HG03558 (cell line): ENCODE results near the gene DIAPH1.
A peak's percentile ranks its signal among the peaks of the same experiment; 100 is the strongest.
"Not testable (repeated sequence)": the region's sequence is repeated elsewhere in the genome, so short reads cannot be mapped to it uniquely, and the experiment has no call there.

Experiments
- ATAC-seq: cut with Tn5 transposase; IDR thresholded peaks from one replicate; pipeline ENCODE4 v1.9.1; 2021; ENCODE audit warnings: moderate number of reproducible peaks; ENCODE audit not compliant: unreplicated experiment; ENCODE audit errors: extremely low read depth

The DIAPH1 gene

DNA sequence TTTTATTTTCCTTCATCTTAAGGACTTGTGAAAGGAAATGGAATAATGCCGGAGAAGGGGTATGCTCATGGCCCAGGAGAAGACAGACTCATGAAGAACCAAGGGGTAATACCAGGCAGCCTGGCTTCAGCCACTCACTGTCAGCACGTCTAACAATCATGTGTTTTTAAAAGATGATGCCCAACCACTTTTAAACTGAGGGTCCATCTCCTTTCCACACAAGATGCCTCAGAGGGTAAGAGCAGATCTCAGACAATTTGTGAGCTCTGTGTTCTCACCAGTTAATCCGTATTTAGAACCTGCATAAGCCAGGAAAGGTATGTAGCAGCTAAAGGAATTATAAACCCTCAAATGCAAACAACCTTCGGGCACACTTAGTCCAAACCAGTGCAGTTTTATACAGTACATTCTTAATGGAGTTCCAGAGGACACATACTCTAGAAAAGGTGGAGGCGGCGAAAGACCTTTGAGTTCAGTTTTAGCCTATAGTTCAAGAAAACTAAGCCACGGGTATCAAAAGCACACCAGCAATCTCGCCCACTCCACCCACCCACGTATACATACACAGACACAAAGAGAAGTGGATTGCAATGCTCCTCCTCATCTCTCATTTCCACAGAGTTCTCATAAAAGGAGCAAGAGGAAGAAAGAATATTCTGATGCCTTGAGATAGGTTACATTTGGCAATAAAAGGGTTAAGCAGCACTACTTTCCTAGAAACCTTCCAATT, 2.6 kb downstream of the DIAPH1 start:
- ATAC-seq, result no peak

GRCh38 chr5:141613344-141613743, 5.5 kb downstream of the DIAPH1 start:
- no peak for ATAC-seq

DNA sequence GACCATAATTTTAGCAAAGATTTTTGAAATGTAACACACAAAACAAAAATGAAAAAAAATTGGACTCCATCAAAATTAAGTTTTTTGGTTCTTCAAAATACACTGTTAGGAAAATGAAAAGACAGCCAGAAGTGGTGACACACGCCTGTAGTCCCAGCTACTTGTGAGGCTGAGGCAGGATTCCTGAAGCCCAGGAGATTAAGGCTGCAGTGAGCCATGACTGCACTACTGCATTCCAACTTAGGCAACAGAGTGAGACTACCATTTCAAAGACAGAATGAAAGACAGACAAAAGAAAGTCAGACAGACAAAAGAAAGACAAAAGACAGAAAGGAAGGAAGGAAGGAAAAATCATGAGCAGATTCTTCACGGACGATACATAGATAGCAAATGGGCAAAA, 7.5 kb downstream of the DIAPH1 start:
- no peak for ATAC-seq

DNA sequence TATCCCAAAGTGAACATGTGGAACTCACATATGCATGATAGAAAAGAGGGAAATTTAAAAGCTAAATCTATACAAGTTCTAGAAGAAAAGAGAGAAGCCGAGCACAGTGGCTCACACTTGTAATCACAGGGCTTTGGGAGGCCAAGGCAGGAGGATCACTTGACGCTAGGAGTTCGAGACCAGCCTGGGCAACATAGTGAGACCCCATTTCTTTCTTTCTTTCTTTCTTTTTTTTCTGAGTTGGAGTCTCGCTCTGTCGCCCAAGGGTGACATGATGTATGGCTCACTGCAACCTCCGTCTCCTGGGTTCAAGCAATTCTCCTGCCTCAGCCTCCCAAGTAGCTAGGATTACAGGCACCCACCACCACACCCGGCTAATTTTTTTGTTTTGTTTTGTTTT, 8.9 kb downstream of the DIAPH1 start:
- not testable (repeated sequence) for ATAC-seq

- ATAC-seq, result no peak
Observed at GRCh38 chr5:141609044-141609443, 9.8 kb downstream of the DIAPH1 start.

DNA sequence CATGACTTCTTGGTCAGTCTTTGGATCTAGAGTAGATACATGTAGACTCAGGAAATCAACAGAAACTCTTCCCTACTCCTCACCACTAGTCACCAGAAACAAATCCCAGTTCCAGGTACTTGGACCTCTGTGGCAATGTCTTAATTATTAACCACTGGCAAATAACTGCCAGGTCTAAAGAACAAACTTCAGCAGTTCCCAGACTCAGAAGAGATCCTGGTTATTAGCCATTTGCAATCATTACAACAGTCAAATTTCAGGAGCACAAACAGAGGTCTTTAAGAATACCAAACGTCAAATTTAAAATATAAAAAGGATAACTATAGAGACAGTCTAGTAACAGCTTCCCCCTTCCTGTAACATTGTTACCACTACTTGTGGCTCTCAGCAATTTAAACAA, 10.2 kb downstream of the DIAPH1 start:
- ATAC-seq, result no peak

GRCh38 chr5:141608046-141608445, 10.8 kb downstream of the DIAPH1 start:
- ATAC-seq, result no peak

GRCh38 chr5:141605523-141606277, 13.1 kb downstream of the DIAPH1 start:
- ATAC-seq, result peak; percentile 91

DNA sequence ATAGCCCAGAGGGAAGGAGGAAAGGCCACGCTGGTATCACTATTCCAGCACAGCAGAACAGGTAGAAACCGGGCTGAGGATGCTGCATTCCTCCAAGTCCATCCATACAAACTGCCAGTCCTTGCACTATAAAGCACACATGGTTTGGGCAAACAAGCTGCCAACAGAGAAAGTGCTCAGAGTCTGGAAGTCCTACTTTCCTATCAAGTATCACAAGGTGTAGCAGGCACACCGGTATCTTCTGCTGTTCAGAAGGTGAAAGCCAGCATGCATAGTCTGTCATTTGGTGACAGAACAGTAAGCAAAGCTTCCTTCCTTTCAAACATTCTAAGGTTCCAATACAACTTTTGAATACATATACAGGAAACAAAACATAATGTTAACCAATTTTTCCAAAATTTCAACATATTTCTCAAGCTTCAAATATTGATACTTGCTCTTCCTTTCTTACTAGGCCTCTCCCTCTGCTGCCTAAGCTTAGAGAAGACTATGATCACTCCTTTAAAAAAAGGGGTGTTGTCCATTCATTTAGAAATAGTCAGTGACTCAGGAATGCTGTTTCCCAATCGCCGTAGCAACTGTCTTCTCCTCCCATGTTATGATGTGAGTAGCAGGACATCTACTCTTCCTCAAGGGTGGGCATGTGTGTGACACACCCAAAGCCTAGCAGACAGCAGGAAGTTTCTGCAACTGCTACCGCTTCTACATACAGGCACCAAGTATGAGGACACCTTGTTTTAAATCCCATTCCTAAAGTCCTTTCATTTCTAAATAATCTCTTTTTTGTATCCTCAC, 14.7 kb downstream of the DIAPH1 start:
- no peak for ATAC-seq

DNA sequence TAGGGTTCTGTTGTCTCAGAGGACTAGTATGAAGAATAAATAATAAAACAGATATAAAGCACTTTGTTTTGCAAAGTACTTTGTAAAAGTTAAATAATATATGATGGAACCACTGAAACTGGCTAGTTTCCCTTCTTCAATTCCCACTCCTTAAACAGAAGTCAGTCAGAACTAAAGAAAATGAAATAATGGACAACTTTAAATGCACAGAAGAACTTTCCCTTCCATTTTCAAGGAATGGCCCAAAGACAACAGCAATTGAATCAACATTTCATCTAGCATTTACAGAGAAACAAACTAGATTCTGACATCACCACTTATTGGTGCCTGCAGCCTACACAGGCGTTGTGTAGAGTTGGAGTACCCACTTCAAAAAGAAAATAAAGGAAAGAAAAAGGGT, 16.2 kb downstream of the DIAPH1 start:
- ATAC-seq, result no peak

DNA sequence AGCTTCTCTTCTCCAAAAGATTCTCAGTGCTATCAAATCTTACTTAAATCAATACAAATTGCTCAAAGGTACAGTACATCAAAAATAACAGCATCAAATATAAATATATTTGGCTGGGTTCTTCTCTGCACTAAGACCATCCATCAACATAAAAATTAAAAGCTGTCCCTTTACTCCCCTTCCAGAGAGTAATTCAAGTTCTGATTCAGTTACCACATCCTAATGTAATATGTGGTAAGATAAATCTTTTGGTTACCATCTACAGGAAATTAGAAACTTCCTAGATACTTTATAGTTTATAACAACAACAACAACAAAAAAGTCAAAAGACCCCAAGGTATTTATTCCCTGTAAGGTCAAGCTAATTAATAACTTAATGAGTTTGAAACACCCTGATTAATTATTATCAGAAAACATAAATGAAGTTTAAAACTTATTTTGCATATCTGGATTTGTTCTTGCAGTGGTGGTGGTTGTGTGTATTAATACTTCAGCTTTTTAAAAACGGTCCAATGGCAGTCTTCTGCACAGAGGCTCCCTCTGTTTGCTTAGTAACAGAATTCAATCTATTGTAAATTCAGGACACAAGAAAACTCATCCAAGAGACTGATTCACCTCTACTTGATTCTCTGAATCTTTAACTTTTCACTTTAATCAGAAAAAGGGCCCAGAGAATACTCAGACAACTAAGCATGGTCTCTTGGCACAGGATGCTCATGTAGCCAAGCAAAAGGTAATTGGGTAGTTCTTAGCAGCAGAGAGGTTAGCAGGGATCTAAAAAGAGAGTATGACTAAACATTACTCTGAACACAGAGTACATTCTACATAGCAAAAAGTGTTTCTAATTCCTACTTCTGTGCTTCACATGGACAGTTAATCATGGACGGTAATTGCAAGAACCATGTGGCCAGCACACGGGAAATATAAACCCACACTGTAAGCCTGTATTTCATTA, 20.1 kb downstream of the DIAPH1 start:
- ATAC-seq, result no peak

- no peak for ATAC-seq
Observed at GRCh38 chr5:141597814-141598213, 21.0 kb downstream of the DIAPH1 start.

DNA sequence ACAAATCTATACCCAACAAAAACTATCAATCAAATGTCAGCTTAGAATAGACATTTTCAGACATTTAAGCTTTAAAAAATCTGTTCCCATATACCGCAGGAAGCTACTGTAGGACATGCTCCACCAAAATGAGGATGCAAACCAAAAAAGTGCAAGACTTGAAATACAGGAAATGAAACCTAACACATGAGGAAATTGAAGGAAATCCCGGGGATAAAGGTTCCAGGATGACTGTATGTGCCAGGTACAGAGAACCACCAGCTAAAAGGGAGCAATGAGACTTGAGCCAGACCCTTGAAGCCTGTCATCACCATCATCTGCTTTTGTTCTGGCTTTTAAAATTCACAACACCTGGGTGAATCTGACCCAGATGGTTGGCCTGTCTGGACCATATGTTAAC, 21.4 kb downstream of the DIAPH1 start:
- ATAC-seq, result no peak

DNA sequence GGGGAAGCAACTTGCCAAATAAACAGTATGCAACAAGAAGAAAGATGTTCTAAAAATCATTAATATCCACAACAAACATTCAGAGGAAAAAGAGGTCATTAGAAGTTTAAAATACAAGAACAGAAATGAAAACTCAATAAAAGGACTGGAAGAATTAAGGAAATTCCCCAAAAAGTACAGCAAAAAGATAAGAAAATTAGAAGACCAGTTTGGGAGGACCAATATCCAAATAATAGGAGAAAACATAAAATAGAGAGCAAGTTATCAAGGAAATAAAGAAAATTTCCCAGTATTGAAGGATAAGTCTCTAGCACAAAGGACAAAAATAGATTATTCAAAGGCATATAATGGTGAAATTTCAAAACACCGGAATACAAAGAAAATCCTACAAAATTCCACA, 21.9 kb downstream of the DIAPH1 start:
- ATAC-seq, result no peak

DNA sequence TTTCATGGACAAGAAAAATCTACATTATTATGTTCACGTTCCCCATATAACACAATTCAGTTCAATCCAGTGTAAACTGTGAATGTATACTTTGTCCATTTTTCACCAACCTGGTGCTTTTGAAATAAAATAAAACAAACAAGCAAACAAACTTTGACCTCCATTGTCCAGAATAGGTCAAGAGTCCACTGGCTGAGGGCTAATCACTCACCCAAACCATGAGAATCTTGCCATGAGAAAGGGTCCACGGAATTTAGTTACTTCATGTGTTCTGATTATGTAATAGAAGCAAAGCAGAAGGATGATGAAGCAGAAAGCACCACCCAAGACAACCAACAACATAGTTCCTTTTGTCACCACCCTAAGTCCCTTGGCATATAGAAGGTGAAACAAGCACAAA, 28.7 kb downstream of the DIAPH1 start:
- no peak for ATAC-seq

DNA sequence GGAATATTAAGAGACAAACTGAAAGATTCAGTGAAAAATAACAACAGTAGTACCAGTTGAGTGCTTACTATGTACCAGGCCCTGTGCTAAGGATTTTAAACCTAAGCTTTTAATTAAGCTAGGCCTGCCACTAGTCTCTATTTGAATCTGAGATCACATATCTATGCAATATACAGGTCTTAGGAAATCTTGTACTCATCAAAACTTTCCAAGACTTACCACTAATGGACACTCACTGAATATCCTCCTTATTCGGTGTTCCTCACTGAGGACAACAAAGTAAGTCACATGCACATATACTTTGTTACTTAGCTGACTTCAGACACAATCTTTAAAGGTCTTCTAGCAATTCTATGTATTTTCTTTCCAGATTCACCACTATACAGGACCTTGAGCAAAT, 32.6 kb downstream of the DIAPH1 start:
- no peak for ATAC-seq

DNA sequence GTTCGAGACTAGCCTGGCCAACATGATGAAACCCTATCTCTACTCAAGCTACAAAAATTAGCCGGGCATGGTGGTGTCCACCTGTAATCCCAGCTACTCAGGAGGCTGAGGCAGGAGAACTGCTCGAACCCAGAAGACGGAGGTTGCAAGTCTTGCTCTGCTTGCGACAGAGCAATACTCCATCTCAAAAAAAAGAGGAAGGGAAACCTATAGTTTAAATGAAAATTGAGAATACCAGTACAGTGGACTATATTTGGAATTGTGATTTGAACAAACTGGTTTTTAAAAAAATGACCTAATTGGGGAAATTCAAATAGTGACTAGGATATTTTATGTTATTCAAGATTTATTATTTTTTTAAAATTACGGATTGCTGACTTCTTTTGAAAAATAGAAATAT, 33.2 kb downstream of the DIAPH1 start:
- no peak for ATAC-seq

GRCh38 chr5:141574122-141574510, 44.7 kb downstream of the DIAPH1 start:
- no peak for ATAC-seq

GRCh38 chr5:141573489-141574121, 45.2 kb downstream of the DIAPH1 start:
- ATAC-seq, result no peak

DNA sequence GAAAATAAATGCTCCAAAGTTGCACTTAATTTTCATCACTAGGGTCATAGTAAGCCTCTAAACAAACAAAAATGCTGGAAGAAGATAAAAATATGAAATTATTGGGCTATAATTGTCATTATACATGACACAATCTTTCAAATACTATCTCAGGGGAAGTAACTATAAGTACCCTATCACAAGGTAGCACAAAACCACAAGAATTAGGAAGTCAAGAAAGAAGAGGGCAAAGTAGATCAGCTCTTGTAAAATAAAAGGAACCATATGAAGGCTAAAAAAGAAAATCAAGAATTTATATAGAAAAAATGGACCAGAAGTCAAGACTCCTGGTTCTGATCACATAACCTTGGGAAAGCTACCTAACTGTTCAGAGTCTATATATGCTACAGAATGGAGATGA, 48.1 kb downstream of the DIAPH1 start:
- no peak for ATAC-seq
